Activated naive CD8-positive, alpha-beta T cell (primary cell): Measurements from ENCODE around the gene ADAMTS8.

Experiments used
- H3K27ac Mint-ChIP-seq: one replicate; pipeline ENCODE4 v1.8.0; 2021; ENCODE audit warnings: mixed read lengths
- H3K27me3 Mint-ChIP-seq: one replicate; pipeline ENCODE4 v1.8.0; 2021; ENCODE audit warnings: mixed read lengths
- H3K36me3 Mint-ChIP-seq: one replicate; pipeline ENCODE4 v1.8.0; 2021; ENCODE audit warnings: mixed read lengths
- H3K4me1 Mint-ChIP-seq: one replicate; pipeline ENCODE4 v1.8.0; 2021; ENCODE audit warnings: low read depth, mixed read lengths
- H3K4me3 Mint-ChIP-seq: one replicate; pipeline ENCODE4 v1.8.0; 2021; ENCODE audit warnings: mild to moderate bottlenecking, mixed read lengths
- H3K9me3 Mint-ChIP-seq: one replicate; pipeline ENCODE4 v1.8.0; 2021; ENCODE audit warnings: low read depth, mixed read lengths

ADAMTS8 gene

DNA sequence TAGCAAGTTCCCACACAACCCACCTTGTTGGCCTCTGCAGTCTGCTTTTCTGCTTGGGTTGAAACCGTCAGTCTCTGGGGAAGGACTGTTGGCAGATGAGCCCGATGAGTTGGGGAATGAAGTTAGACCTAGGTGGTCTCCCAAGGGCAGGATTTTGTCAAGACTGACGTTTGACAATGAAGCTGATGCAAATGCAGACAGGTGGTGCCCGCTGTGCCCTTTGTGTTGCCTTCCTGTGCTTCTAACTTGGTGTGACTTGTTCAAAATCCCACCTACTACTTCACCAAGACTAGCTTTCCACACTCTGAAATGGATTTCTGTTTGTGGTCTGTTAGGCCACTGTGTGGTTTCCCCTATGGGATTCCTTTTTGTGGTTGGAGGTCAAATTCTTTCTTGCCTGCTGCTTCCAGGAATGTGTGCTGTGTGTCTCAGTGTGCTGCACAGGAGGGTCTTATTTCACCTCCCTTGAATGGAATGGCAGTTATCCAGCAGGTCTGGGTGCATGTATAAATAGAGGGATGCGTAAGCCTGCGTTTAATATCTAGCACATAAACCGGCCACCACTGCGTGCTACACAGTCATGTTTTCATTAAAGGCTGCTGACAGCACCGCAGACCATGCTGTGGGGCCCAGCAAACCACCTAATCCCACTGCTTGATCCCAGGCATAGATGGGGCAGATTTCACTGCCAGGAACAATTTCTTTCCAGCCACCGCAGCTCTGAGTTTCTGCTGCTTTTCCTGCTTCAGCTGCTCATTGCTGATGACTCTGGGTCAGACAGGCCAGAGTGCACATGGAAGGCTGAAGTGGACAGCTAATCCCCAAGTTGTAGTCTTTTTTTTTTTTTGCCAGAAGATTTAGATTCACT, 44.8 kb downstream of the ADAMTS8 start:
- H3K4me1 Mint-ChIP-seq, result peaks cover 5% of the 10 kb centered on the region
- H3K9me3 Mint-ChIP-seq, result no peaks in the 10 kb centered on the region
- H3K36me3 Mint-ChIP-seq, result no peaks in the 10 kb centered on the region
- H3K4me3 Mint-ChIP-seq, result no peak overlapping the region
- no peaks in the 10 kb centered on the region for H3K27me3 Mint-ChIP-seq
- no peak overlapping the region for H3K27ac Mint-ChIP-seq

DNA sequence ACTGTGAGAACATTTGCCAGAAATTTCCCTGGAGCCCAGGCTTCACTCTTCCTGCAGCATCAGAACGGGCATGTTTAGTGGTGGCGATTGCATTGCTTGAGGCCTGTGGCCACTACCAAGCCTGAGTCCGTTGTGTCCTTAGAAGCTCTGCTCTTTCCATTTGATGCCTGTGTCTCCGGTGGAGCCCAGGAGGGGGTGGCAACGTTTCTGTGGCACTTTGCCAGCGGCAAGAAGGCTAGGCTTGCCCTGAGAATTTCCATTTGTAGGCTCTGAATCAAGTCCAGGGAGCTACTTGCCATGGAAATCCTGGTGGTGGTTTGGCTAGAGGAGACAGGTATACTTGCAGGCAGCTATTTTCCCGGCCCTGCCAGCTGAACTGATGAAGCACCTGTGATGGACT, 47.1 kb downstream of the ADAMTS8 start:
- Mint-ChIP-seq H3K9me3 (no peaks in the 10 kb centered on the region), H3K27me3 (no peaks in the 10 kb centered on the region), H3K27ac (no peak overlapping the region), H3K4me1 (no peaks in the 10 kb centered on the region), H3K4me3 (no peak overlapping the region), H3K36me3 (no peaks in the 10 kb centered on the region)

DNA sequence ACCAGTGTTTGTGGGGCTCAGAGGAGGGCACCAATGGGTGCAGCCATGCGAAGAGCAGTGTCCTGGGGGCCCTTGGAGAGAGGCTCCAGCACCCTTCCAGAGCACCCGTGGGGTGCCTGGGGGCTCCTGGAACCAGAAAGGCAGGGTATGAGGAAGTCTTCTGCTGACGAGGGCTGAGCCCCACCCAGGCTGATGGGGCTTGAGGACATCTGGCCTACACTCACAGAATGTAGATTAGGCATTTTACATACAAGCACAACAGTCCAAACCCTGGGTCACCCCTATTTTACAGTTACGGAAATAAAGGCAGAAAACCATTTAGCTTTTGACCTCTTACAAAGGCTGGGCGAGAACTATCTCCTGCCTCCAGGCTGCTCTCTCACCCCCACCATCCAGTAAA, 47.6 kb downstream of the ADAMTS8 start:
- Mint-ChIP-seq H3K4me1 (no peaks in the 10 kb centered on the region), H3K27me3 (no peaks in the 10 kb centered on the region), H3K27ac (no peak overlapping the region), H3K4me3 (no peak overlapping the region), H3K9me3 (no peaks in the 10 kb centered on the region), H3K36me3 (no peaks in the 10 kb centered on the region)

DNA sequence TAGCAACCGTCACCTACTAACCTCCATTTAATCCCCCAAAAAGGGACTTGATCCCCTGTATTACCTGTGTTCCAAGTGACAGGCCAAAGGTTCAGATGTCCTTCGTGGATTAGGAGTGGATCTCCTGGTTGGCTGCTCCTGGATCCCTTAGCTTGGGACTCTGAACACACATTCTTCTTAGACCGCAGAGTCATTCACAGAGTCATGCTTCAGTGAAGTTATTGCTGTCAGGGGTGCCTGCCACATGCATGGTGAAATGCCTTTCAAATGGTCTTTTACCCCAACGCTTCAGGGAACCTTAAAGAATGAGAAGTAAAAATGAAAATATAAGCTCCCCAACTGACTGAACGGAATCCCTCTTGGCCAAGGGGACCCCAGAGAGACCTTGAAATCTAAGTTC, 49.1 kb downstream of the ADAMTS8 start:
- Mint-ChIP-seq H3K36me3 (no peaks in the 10 kb centered on the region), H3K27me3 (no peaks in the 10 kb centered on the region), H3K9me3 (no peaks in the 10 kb centered on the region), H3K27ac (no peak overlapping the region), H3K4me1 (no peaks in the 10 kb centered on the region), H3K4me3 (no peak overlapping the region)

DNA sequence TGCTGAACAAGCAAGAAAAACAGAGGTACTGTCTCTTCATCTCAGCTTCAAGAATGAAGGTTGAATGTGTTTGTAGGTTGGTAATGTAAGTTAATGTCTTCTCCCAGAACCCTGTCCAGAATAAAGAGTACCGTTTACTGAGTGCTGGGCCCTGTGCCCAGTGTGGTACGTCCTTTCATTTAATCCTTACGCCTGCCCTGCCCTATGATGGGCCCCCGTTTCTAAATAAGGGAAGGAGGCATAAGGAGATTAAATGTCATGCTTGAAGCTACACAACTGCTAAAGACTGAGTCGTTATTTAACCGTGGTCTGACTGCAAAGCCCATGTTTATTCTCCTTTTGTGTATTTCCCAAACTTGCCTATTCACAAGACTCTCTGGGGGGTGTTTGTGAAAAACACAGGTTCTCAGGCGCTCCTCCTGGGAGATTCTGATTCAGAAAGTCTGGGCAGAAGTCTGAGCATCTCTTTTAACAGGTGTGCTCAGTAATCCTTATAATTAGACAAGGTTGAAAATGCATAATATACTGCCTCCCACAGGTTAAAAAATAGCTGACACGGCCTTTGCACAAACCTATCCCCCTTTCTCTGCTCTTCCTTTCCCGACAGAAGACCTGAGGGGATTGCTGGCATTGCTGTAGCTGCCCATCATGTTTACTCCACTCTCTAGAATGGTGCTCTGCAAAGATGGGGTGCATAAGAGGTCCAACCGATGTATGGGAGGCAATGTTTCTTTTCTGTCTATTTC, 57.4 kb downstream of the ADAMTS8 start:
- no peaks in the 10 kb centered on the region for H3K4me1 Mint-ChIP-seq
- H3K27ac Mint-ChIP-seq, result no peak overlapping the region
- H3K27me3 Mint-ChIP-seq, result peaks cover 2% of the 10 kb centered on the region
- H3K36me3 Mint-ChIP-seq, result no peaks in the 10 kb centered on the region
- no peak overlapping the region for H3K4me3 Mint-ChIP-seq
- no peaks in the 10 kb centered on the region for H3K9me3 Mint-ChIP-seq

DNA sequence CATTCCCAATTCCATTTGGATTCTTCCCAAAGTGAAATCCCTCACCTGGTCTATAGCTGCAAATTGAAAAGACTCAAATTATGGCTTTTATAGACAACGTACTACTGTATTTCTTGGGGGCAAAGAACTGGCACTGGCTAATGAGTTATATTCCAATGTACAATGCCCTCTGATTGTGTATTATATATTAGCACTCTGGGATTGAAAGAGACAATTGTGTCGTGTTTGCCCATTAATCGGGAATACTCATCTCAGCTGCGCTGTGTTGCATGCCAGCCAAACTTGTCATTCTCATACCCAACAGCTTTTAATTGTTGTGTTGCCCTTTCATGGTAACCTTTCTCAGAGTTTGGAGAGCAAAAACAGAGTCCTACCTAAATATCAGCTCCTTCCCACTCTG, 58.7 kb downstream of the ADAMTS8 start:
- H3K27me3 Mint-ChIP-seq, result peaks cover 2% of the 10 kb centered on the region

DNA sequence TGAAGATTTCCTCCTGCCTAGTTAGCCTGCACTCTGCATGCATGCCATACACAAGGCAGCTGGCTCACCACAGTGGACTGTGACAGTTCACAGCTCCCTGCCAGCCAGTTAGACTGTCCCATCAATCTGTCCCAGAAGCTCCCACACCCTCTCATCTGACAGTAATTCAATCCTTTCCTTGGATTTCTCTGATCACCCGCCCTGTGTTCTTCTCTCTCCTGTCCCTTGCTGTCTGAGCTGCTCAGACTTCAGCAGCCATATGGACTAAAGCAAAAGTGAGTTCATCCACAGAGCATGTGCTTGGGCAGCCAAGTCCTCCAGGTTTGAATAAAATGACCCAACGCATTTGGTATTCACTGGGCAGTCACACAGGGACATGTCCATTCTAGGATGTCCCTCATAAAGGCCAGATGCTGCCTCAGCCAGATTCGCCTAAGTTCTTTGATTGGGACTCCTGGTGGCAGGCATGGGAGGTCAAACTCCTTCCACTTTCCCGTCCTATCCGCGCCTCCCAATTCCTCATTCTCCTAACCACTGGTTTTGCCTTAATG, 59.2 kb downstream of the ADAMTS8 start:
- H3K27me3 Mint-ChIP-seq, result peaks cover 2% of the 10 kb centered on the region
- H3K27ac Mint-ChIP-seq, result no peak overlapping the region
- no peak overlapping the region for H3K4me3 Mint-ChIP-seq
- no peaks in the 10 kb centered on the region for H3K9me3 Mint-ChIP-seq
- H3K36me3 Mint-ChIP-seq, result peaks cover 2% of the 10 kb centered on the region
- H3K4me1 Mint-ChIP-seq, result no peaks in the 10 kb centered on the region

More for the DNA sequence above, 58.7 kb downstream of the ADAMTS8 start:
- Mint-ChIP-seq H3K27ac (no peak overlapping the region), H3K4me1 (no peaks in the 10 kb centered on the region), H3K9me3 (no peaks in the 10 kb centered on the region), H3K36me3 (peaks cover 2% of the 10 kb centered on the region), H3K4me3 (no peak overlapping the region)

DNA sequence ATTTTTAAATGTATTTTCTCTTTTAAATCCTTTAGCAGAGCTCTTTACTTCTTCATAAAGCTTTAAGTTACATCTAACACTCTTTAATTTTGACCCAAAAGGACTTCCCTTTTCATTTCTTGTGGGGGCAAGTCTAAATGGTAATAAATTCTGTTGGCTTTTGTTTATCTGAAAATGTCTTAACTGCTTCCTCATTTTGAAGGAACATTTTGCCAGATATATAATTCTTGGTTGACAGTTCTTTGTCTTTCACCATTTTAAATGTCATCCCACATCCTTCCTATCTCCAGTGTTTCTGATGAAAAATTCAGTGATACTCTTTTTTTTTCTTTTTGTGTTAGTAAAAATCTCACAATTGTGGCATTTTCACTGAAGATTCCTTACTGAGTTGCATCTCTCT, 69.0 kb downstream of the ADAMTS8 start:
- H3K4me1 Mint-ChIP-seq, result no peaks in the 10 kb centered on the region
- H3K27ac Mint-ChIP-seq, result no peak overlapping the region
- H3K4me3 Mint-ChIP-seq, result no peak overlapping the region
- H3K9me3 Mint-ChIP-seq, result peaks cover 22% of the 10 kb centered on the region
- peaks cover 17% of the 10 kb centered on the region for H3K36me3 Mint-ChIP-seq
- no peaks in the 10 kb centered on the region for H3K27me3 Mint-ChIP-seq

DNA sequence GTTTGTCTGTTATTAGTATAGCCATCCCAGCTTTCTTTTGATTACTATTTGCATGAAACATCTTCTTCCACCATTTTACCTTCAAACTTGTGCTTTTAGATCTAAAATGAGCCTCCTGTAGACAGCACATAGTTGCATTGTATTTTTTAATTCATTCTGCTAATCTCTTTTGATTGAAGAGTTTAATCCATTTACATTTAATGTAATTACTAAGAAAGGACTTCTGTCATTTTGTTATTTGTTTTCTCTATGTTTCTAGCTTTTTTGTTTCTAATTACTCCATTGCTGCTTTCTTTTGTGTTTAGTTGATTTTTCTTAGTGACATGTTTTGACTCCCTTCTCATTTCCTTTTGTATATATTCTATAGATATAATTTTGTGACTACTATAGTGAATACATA, 70.0 kb downstream of the ADAMTS8 start:
- Mint-ChIP-seq H3K4me1 (no peaks in the 10 kb centered on the region), H3K36me3 (peaks cover 18% of the 10 kb centered on the region), H3K27me3 (no peaks in the 10 kb centered on the region), H3K27ac (no peak overlapping the region), H3K4me3 (no peak overlapping the region), H3K9me3 (peaks cover 24% of the 10 kb centered on the region)
